HepG2 (cell line): ENCODE results near the gene ZKSCAN1. TPM values are rescaled to one million over a fixed set of nuclear protein-coding genes. Genes with fewer than 3 reads are reported as not detected.

Source experiments
- ATF5 ChIP-seq: sonication (generic); formaldehyde crosslinking; IDR thresholded peaks from 2 replicates; pipeline ENCODE4 v1.4.0; 2020; ENCODE audit warnings: mild to moderate bottlenecking, low read depth, missing genetic modification reagents
- CEBPG ChIP-seq: IDR thresholded peaks from 2 replicates; pipeline ENCODE4 v1.6.1; 2016
- DZIP1 ChIP-seq: sonication (generic); formaldehyde crosslinking; IDR thresholded peaks from 2 replicates; pipeline ENCODE4 v1.5.0; 2020; ENCODE audit warnings: mild to moderate bottlenecking, missing genetic modification reagents
- NFE2L1 ChIP-seq: sonication (generic); formaldehyde crosslinking; IDR thresholded peaks from 2 replicates; pipeline ENCODE4 v1.4.0; 2020; ENCODE audit warnings: missing genetic modification reagents, mild to moderate bottlenecking, borderline replicate concordance
- SMARCE1 ChIP-seq: fragments of 450-650 bp; IDR thresholded peaks from 2 replicates; pipeline ENCODE4 v1.6.1; 2017; ENCODE audit warnings: borderline replicate concordance
- TAF15 ChIP-seq: fragments of 200-400 bp; formaldehyde crosslinking; IDR thresholded peaks from one replicate; pipeline ENCODE4 v1.6.1; 2018; ENCODE audit warnings: mild to moderate bottlenecking, low read depth, low read length; ENCODE audit not compliant: poor library complexity, severe bottlenecking
- TERF1 ChIP-seq: sonication (generic); formaldehyde crosslinking; IDR thresholded peaks from 2 replicates; pipeline ENCODE4 v1.8.0; 2022; ENCODE audit warnings: mild to moderate bottlenecking, missing genetic modification reagents, moderate library complexity
- YY1 ChIP-seq: IDR thresholded peaks from 2 replicates; pipeline ENCODE4 v1.6.1; 2011; ENCODE audit warnings: low read length, low read depth, moderate library complexity, mild to moderate bottlenecking; ENCODE audit not compliant: insufficient read depth, insufficient replicate concordance
- ZBTB37 ChIP-seq: sonication (generic); formaldehyde crosslinking; IDR thresholded peaks from 2 replicates; pipeline ENCODE4 v1.4.0; 2020; ENCODE audit warnings: mild to moderate bottlenecking, missing genetic modification reagents
- ZNF10 ChIP-seq: sonication (generic); formaldehyde crosslinking; IDR thresholded peaks from 2 replicates; pipeline ENCODE4 v1.4.0; 2020; ENCODE audit warnings: mild to moderate bottlenecking, low read depth, missing genetic modification reagents, borderline replicate concordance
- ZNF704 ChIP-seq: sonication (generic); formaldehyde crosslinking; IDR thresholded peaks from 2 replicates; pipeline ENCODE4 v1.8.1; 2023; ENCODE audit warnings: mild to moderate bottlenecking, inconsistent platforms, moderate library complexity, missing genetic modification reagents, borderline replicate concordance
- ZNF775 ChIP-seq: sonication (generic); formaldehyde crosslinking; IDR thresholded peaks from 2 replicates; pipeline ENCODE4 v1.4.0; 2020; ENCODE audit warnings: missing genetic modification reagents, mild to moderate bottlenecking, moderate library complexity, borderline replicate concordance
- ZNF777 ChIP-seq: sonication (generic); formaldehyde crosslinking; IDR thresholded peaks from 2 replicates; pipeline ENCODE4 v1.4.0; 2020; ENCODE audit warnings: missing genetic modification reagents
- ZNF841 ChIP-seq: sonication (generic); formaldehyde crosslinking; IDR thresholded peaks from 2 replicates; pipeline ENCODE4 v1.8.1; 2023; ENCODE audit warnings: missing genetic modification reagents, borderline replicate concordance
- ZNF878 ChIP-seq: sonication (generic); formaldehyde crosslinking; IDR thresholded peaks from 2 replicates; pipeline ENCODE4 v1.8.1; 2023; ENCODE audit warnings: mild to moderate bottlenecking, missing genetic modification reagents, moderate library complexity
- ZNF891 ChIP-seq: sonication (generic); formaldehyde crosslinking; IDR thresholded peaks from 2 replicates; pipeline ENCODE4 v1.5.0; 2020; ENCODE audit warnings: mild to moderate bottlenecking, missing genetic modification reagents
- polyA plus RNA-seq, 8 experiments: library from polyadenylated mRNA; depleted of rRNA in 3 of 8; stranded (reverse) in 7 of 8; unstranded in 1 of 8; fragments of >200 nt; fragmentation: Illumina TruSeq in 4 of 8; extraction: Trizol in 4 of 8; gene quantifications; 2 replicates each; pipeline versions ENCODE4 v1.2.1 to v1.2.3, GENCODE V29; 2011 to 2016; ENCODE audit warnings: low read depth in 4 of 8, missing spikeins in 1 of 8, mixed read lengths in 1 of 8; ENCODE audit not compliant: insufficient read depth in 1 of 8
- total RNA-seq, 5 experiments: library from RNA; depleted of rRNA; stranded (reverse); fragments of >200 nt; fragmentation: Illumina TruSeq; extraction: Trizol; gene quantifications; 2 replicates each; pipeline ENCODE4 v1.2.3, GENCODE V29; 2016; ENCODE audit warnings: low read depth in 1 of 5

The ZKSCAN1 gene
- total and polyA plus RNA-seq, 2 of the 13 experiments (the other 11 are each of a cell fraction or from before 2014, with no cell fraction given): 46.4 to 60.6 TPM

GRCh38 chr7:99997545-99998137 is 17.8 kb upstream of the ZKSCAN1 start (continued):
- TF ChIP-seq DZIP1 (CRISPR knock-in tag) (0 out of 2 replicates have a peak, but pooled peaks have one; percentile 61), ZNF10 (CRISPR knock-in tag) (no peak), YY1 (peak; percentile 79), ZNF841 (CRISPR knock-in tag) (no peak), ZNF878 (CRISPR knock-in tag) (peak; percentile 67; the same call in 1 of the 2 replicates), ZNF704 (peak; percentile 74; the same call in 1 of the 2 replicates), CEBPG (CRISPR knock-in tag) (peak; percentile 58), ZBTB37 (CRISPR knock-in tag) (peak; percentile 41; the same call in 1 of the 2 replicates), NFE2L1 (no peak), TAF15 (peak; percentile 89), SMARCE1 (no peak), ZNF777 (peak; percentile 93), TERF1 (no peak), ZNF775 (CRISPR knock-in tag) (0 out of 2 replicates have a peak, but pooled peaks have one; percentile 32), ATF5 (CRISPR knock-in tag) (no peak), ZNF891 (peak; percentile 77; the same call in 1 of the 2 replicates)
